IPS DF 4.7 (cell line): ENCODE results near the gene DLG2.

Experiments used
- DNase-seq: peaks from one replicate; pipeline ENCODE4 v3.0.0-alpha.2; 2013; ENCODE audit warnings: low spot score; ENCODE audit errors: extremely low read depth

DLG2 gene

GRCh38 chr11:84681456-84681855 is 945.7 kb downstream of the DLG2 start:
- DNase-seq: no peak

- no peak for DNase-seq
Observed at GRCh38 chr11:84675396-84676025, 951.6 kb downstream of the DLG2 start.

- DNase-seq: peak; percentile 25
Observed at GRCh38 chr11:84673753-84674152, 953.4 kb downstream of the DLG2 start.

GRCh38 chr11:84671325-84671999 is 955.7 kb downstream of the DLG2 start:
- no peak for DNase-seq

GRCh38 chr11:84663731-84664130 is 963.4 kb downstream of the DLG2 start:
- no peak for DNase-seq

GRCh38 chr11:84660257-84660977 is 966.7 kb downstream of the DLG2 start:
- DNase-seq: no peak

- no peak for DNase-seq
Observed at GRCh38 chr11:84655712-84656111, 971.4 kb downstream of the DLG2 start.

GRCh38 chr11:84648471-84648870 is 978.7 kb downstream of the DLG2 start:
- no peak for DNase-seq

- DNase-seq: no peak
Observed at GRCh38 chr11:84645988-84646694, 981.0 kb downstream of the DLG2 start.

- DNase-seq: no peak
Observed at GRCh38 chr11:84642500-84642899, 984.6 kb downstream of the DLG2 start.

GRCh38 chr11:84634309-84634708 is 992.8 kb downstream of the DLG2 start:
- DNase-seq: no peak

- no peak for DNase-seq
Observed at GRCh38 chr11:84628871-84629620, 998.1 kb downstream of the DLG2 start.

GRCh38 chr11:84626256-84626655 is 1000.9 kb downstream of the DLG2 start:
- no peak for DNase-seq

GRCh38 chr11:84612645-84613044 is 1014.5 kb downstream of the DLG2 start:
- no peak for DNase-seq

- DNase-seq: no peak
Observed at GRCh38 chr11:84608837-84609196, 1018.3 kb downstream of the DLG2 start.

- DNase-seq: no peak
Observed at GRCh38 chr11:84607975-84608836, 1018.9 kb downstream of the DLG2 start.

GRCh38 chr11:84594602-84595001 is 1032.5 kb downstream of the DLG2 start:
- DNase-seq: no peak

GRCh38 chr11:84590106-84590505 is 1037.0 kb downstream of the DLG2 start:
- DNase-seq: no peak

GRCh38 chr11:84588131-84588829 is 1038.9 kb downstream of the DLG2 start:
- DNase-seq: no peak

- no peak for DNase-seq
Observed at GRCh38 chr11:84583106-84583505, 1044.0 kb downstream of the DLG2 start.
